Activated CD8-positive, alpha-beta memory T cell treated with anti-CD3 and anti-CD28 coated beads, Interleukin-2, amount 50 U/mL, for 24 hours (primary cell): ENCODE results near the gene MXI1.
"Not testable (repeated sequence)": the region's sequence is repeated elsewhere in the genome, so short reads cannot be mapped to it uniquely, and the experiment has no call there.

Experiments used
- DNase-seq: peaks from one replicate; pipeline ENCODE4 v3.0.0-alpha.2; 2020; ENCODE audit errors: extremely low read depth

Gene MXI1

GRCh38 chr10:110181911-110182310, 25.5 kb upstream of the MXI1 start:
- no peak for DNase-seq

DNA sequence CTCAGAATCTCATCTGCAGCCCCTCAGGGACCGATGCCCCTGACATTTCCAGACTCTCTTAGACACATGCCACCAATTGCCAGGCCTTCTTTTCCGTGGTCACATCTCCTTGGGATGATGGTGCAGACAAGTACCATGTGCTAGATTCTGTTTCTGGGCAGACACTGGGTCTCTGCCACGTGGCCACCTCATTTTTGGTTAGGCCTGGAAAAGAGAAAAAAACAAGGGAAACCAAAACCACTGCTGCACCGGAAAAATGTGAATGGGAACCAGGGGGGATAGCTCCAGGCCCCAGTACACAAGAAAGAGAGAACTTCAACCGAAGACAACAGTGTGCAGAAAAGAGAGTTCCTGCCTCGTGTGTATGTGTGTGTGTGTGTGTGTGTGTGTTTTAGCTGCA, 23.0 kb upstream of the MXI1 start:
- no peak for DNase-seq

DNA sequence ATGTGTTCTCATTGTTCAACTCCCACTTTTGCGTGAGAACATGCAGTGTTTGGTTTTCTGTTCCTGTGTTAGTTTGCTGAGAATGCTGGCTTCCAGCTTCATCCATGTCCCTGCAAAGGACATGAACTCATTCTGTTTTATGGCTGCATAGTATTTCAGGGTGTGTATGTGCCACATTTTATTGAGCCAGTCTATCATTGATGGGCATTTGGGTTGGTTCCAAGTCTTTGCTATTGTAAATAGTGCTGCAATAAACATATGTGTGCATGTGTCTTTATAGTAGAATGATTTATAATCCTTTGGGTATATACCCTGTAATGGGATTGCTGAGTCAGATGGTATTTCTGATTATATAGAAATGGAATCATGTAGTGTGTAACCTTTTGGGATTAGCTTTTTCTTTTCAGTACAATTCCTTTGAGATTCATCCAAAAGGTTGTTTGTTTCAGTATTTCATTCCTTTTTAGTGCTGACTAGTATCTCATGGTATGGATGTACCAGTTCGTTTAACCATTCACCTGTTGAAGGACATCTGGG, 21.7 kb upstream of the MXI1 start:
- not testable (repeated sequence) for DNase-seq

- DNase-seq: no peak
Measured at GRCh38 chr10:110190170-110190569, 17.2 kb upstream of the MXI1 start.

- no peak for DNase-seq
Measured at GRCh38 chr10:110192552-110192951, 14.9 kb upstream of the MXI1 start.

- DNase-seq: no peak
Measured at GRCh38 chr10:110200503-110200902, 6.9 kb upstream of the MXI1 start.

DNA sequence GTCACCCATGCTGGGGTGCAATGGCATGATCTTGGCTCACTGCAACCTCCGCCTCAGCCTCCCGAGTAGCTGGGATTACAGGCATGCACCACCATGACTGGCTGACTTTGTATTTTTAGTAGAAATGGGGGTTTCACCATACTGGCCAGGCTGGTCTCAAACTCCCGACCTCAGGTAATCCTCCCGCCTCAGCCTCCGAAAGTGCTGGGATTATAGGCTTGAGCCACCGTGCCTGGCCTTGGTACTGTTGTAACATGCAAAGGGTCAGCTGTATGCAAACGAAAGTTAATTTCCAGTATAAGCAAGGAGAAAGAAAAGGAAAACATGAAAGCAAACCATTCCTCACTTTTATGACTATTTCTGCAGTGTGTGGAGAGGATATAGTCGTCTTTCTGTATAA, 6.4 kb upstream of the MXI1 start:
- DNase-seq: not testable (repeated sequence)

DNA sequence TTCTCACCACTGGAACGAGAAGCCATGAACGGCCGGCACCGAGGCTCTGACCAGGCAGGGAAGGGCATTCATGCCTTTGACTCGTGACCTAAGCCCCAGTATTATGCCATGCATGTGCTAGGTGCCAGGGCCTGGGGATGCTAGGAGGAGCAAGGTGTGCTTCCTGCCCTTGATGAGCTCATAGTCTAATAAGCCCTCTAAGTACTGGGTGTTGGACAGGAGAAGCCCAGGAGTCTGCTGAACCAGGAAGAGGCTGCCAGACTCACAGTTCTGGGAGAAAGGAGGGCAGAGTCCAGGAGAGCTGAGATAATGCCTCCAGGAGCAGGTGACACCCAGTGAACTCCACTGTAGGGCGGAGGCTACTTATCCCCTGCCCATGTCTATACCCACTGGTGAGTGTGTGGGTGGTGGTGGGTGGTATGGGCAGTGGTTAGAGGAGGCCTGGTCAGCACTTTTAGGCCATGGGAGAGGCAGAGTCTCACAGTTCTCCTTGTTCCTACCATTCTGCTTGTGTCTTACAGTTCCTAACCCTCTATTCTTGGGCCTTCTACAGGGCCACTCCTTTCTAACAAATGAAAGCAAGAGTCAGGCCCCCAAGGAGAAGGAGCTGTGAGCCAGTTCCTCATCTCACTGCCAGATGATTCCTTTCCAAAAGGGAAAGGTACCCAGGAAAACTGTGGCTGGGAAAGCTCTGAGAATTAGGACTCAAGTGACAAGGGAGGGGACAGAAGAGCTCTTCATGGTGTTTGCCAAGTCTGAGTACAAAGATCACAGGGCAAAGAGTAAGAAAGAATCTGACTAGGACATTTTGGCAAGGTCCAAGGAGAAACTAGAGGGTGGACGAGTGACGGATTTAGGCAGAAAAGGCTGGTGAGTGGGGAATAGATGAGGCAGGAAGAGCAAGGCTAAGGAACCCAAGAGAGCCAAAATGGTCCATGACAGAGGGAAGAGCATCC, 3.6 kb upstream of the MXI1 start:
- DNase-seq: no peak

GRCh38 chr10:110205051-110205675, 2.2 kb upstream of the MXI1 start:
- DNase-seq: no peak

DNA sequence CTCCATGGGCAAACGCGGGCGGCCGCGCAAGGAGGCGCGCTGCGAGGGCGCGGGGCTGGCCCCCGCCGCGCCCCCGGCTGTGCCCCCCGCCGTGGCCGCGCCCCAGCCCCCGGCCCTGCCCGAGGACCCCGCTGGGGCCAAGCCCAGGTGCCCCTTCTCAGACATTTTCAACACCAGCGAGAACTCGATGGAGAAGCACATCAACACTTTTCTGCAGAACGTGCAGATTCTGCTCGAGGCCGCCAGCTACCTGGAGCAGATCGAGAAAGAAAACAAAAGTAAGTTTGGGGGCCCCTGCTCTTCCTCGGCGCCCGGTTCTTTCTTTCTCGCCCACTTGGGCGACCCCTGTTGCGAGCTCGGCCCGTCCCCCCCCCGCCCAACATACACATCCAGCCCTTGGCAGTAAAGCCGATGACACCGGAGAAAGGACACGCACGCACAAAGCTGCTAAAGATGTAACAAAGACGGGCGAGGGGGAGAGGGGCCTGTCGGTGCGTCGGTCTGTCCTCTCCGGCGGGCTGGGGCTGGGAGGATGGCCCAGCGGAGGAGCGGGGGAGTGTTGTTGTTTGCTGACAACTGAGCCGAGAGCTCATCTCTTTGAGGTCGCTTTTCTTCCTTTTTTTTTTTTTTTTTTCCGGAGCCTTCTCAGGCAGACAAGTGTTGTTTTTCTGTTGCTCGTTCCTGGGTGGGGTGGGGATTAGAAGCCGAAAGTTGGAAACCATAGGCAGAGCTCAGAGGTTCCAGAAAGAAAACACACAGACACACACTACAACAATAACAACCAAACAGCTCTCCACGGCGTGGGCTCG, 604 bp downstream of the MXI1 start:
- no peak for DNase-seq

- no peak for DNase-seq
Measured at GRCh38 chr10:110208614-110209453, 1.4 kb downstream of the MXI1 start.

- DNase-seq: no peak
Measured at GRCh38 chr10:110209454-110209925, 2.1 kb downstream of the MXI1 start.

- no peak for DNase-seq
Measured at GRCh38 chr10:110209926-110210673, 2.7 kb downstream of the MXI1 start.

DNA sequence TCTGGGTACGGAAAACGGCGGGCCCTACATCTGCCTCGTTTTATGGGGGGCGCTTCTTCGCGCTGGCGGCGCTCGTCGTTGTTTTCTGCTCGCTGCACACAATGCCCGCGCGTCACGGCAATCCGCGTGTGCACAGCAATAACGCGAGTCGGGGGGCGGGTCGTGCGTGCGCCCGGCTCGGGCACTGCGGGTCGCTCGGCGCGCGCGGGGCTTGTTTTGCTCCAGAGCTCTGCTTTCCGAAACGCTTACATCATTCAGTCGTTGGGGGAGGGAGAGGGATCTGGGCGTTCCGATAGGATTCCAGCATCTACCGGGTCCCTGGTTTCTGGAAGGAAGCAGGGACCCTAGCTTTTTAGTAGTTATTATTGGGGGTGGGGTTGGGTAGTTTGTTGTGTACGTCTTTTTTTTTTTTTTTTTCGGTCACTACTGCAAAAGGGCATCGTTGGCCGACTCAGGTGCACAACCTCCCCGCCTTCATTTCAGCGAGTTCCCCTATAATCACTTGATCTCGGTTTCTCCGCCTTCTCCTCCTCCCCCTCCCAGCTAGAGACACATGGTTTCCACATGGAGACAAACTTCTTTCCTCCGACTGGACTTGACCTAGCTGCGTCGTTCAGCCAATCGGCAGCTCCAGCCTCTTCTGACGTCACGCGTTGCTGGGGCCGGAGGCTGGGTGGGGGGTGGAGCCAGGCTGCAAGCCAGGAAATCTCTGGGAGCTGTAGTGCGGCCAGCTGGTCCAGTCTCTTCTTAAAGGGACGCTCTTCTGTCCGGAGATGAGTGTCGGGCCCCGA, 3.5 kb downstream of the MXI1 start:
- DNase-seq: peak; percentile 82

- DNase-seq: no peak
Measured at GRCh38 chr10:110211465-110211843, 4.0 kb downstream of the MXI1 start.

GRCh38 chr10:110212119-110213006, 5.0 kb downstream of the MXI1 start:
- no peak for DNase-seq

- DNase-seq: no peak
Measured at GRCh38 chr10:110214371-110214826, 7.0 kb downstream of the MXI1 start.
